Liver (tissue), 9 donors: ENCODE results near the gene ACACB. TPM values are rescaled to one million over a fixed set of nuclear protein-coding genes. Genes with fewer than 3 reads are reported as not detected.

ENCODE experiments used
- DNase-seq: peaks from one replicate; pipeline ENCODE4 v3.0.0-alpha.2; 2017; ENCODE audit warnings: low spot score
- H3K27ac ChIP-seq, 2 donors: one replicate each; pipeline ENCODE4 v1.7.0; 2013; ENCODE audit warnings: inconsistent platforms in 2 of 2, low read length in 2 of 2, control low read depth in 1 of 2, low read depth in 1 of 2, mild to moderate bottlenecking in 1 of 2
- H3K27me3 ChIP-seq, 4 donors: one replicate each; pipeline versions ENCODE4 v1.6.1 to v1.7.0; 2013; ENCODE audit warnings: low read length in 3 of 4, inconsistent platforms in 1 of 4, mild to moderate bottlenecking in 1 of 4, moderate library complexity in 1 of 4; ENCODE audit not compliant: control insufficient read depth in 4 of 4, insufficient read depth in 4 of 4
- H3K36me3 ChIP-seq, 4 donors: one replicate each; pipeline versions ENCODE4 v1.6.1 to v1.7.0; 2013; ENCODE audit warnings: low read length in 3 of 4, mild to moderate bottlenecking in 3 of 4, low read depth in 1 of 4, moderate library complexity in 1 of 4; ENCODE audit not compliant: control insufficient read depth in 4 of 4, insufficient read depth in 3 of 4
- H3K4me1 ChIP-seq, 4 donors: one replicate each; pipeline versions ENCODE4 v1.6.1 to v1.7.0; 2013; ENCODE audit warnings: low read length in 3 of 4, mild to moderate bottlenecking in 3 of 4, moderate library complexity in 1 of 4; ENCODE audit not compliant: control insufficient read depth in 4 of 4, insufficient read depth in 4 of 4
- H3K4me3 ChIP-seq, 3 donors: one replicate each; pipeline versions ENCODE4 v1.6.1 to v1.7.0; 2013; ENCODE audit warnings: low read length in 3 of 3, control low read depth in 1 of 3, low read depth in 1 of 3, mild to moderate bottlenecking in 1 of 3
- H3K9ac ChIP-seq, 2 donors: one replicate each; pipeline ENCODE4 v1.7.0; 2013; ENCODE audit warnings: low read length in 2 of 2, mild to moderate bottlenecking in 2 of 2, moderate library complexity in 2 of 2, control low read depth in 1 of 2, low read depth in 1 of 2
- H3K9me3 ChIP-seq, 4 donors: one replicate each; pipeline versions ENCODE4 v1.6.1 to v1.7.0; 2013; ENCODE audit warnings: low read length in 3 of 4; ENCODE audit not compliant: control insufficient read depth in 4 of 4
- FOXA1 ChIP-seq: IDR thresholded peaks from 2 replicates; pipeline ENCODE4 v1.6.1; 2016; ENCODE audit warnings: antibody characterized with exemption
- FOXA2 ChIP-seq: IDR thresholded peaks from 2 replicates; pipeline ENCODE4 v1.6.1; 2016; ENCODE audit warnings: antibody characterized with exemption
- GABPA ChIP-seq, 2 donors: IDR thresholded peaks in 1 of 2; conservative IDR thresholded peaks in 1 of 2; 2 replicates each; pipeline ENCODE4 v1.6.1; 2016; ENCODE audit warnings: antibody characterized with exemption in 2 of 2, mild to moderate bottlenecking in 1 of 2, moderate library complexity in 1 of 2
- HNF4A ChIP-seq, 2 donors: conservative IDR thresholded peaks; 2 replicates each; pipeline ENCODE4 v1.6.1; 2016; ENCODE audit warnings: antibody characterized with exemption in 2 of 2, mild to moderate bottlenecking in 2 of 2
- HNF4G ChIP-seq: IDR thresholded peaks from 2 replicates; pipeline ENCODE4 v1.6.1; 2016; ENCODE audit warnings: antibody characterized with exemption
- JUND ChIP-seq, 2 donors: IDR thresholded peaks; 2 replicates each; pipeline ENCODE4 v1.6.1; 2016; ENCODE audit warnings: antibody characterized with exemption in 2 of 2
- NR2F2 ChIP-seq: IDR thresholded peaks from 2 replicates; pipeline ENCODE4 v1.6.1; 2016; ENCODE audit warnings: antibody characterized with exemption
- RAD21 ChIP-seq, 2 donors: IDR thresholded peaks; 2 replicates each; pipeline ENCODE4 v1.6.1; 2016; ENCODE audit warnings: antibody characterized with exemption in 2 of 2, mild to moderate bottlenecking in 2 of 2
- RXRA ChIP-seq, 2 donors: IDR thresholded peaks; 2 replicates each; pipeline ENCODE4 v1.6.1; 2017 to 2018; ENCODE audit warnings: antibody characterized with exemption in 2 of 2, mild to moderate bottlenecking in 1 of 2
- SP1 ChIP-seq: IDR thresholded peaks from 2 replicates; pipeline ENCODE4 v1.6.1; 2018; ENCODE audit warnings: antibody characterized with exemption, mild to moderate bottlenecking
- TAF1 ChIP-seq: conservative IDR thresholded peaks from 2 replicates; pipeline ENCODE4 v1.6.1; 2016; ENCODE audit warnings: antibody characterized with exemption, mild to moderate bottlenecking
- YY1 ChIP-seq: IDR thresholded peaks from 2 replicates; pipeline ENCODE4 v1.6.1; 2016; ENCODE audit warnings: antibody characterized with exemption, mild to moderate bottlenecking
- WGBS: extraction: QIAGEN DNeasy Blood & Tissue Kit; methylation state at CpG from one replicate; pipeline ENCODE4 v1.1.7; 2013; 5-methylcytosine and 5-hydroxymethylcytosine counted together
- polyA plus RNA-seq, 2 donors: library from polyadenylated mRNA; stranded (reverse) in 1 of 2; unstranded in 1 of 2; fragments of 200-250 nt in 1 of 2; fragments of >200 nt in 1 of 2; fragmentation: Nextera tagmentation in 1 of 2; extraction: Ambion mirVana in 1 of 2; gene quantifications; one replicate each; pipeline versions ENCODE4 v1.2.1 to v1.2.3, GENCODE V29; 2013 to 2015
- total RNA-seq, 2 donors: library from RNA; depleted of rRNA; stranded (reverse); fragments of >200 nt; gene quantifications; one replicate each; pipeline ENCODE4 v1.2.3, GENCODE V29; 2014
- TF ChIP-seq, protein P1 (sequence below): fragments of 150-350 bp; IDR thresholded peaks from 2 replicates; pipeline ENCODE4 v1.5.1; 2017; ENCODE audit warnings: improper control_type of control experiment, low read depth, low read length; ENCODE audit not compliant: missing input control
- TF ChIP-seq, protein P2 (sequence below): IDR thresholded peaks from 2 replicates; pipeline ENCODE4 v1.6.1; 2016; ENCODE audit warnings: antibody characterized with exemption
- TF ChIP-seq, protein P3 (sequence below): IDR thresholded peaks from 2 replicates; pipeline ENCODE4 v1.6.1; 2016; ENCODE audit warnings: antibody characterized with exemption
- TF ChIP-seq, protein P4 (sequence below): IDR thresholded peaks from 2 replicates; pipeline ENCODE4 v1.6.1; 2016; ENCODE audit warnings: antibody characterized with exemption, mild to moderate bottlenecking
- TF ChIP-seq, protein P5 (sequence below): IDR thresholded peaks from 2 replicates; pipeline ENCODE4 v1.6.1; 2016; ENCODE audit warnings: antibody characterized with exemption
- donor health status: healthy.
- donor health status: healthy.
- donor health status: healthy.
- donor health status: healthy.
- donor health status: healthy.

ACACB gene
- total and polyA plus RNA-seq, 4 donors, result 12.9 to 288 (median 52.1) TPM

DNA sequence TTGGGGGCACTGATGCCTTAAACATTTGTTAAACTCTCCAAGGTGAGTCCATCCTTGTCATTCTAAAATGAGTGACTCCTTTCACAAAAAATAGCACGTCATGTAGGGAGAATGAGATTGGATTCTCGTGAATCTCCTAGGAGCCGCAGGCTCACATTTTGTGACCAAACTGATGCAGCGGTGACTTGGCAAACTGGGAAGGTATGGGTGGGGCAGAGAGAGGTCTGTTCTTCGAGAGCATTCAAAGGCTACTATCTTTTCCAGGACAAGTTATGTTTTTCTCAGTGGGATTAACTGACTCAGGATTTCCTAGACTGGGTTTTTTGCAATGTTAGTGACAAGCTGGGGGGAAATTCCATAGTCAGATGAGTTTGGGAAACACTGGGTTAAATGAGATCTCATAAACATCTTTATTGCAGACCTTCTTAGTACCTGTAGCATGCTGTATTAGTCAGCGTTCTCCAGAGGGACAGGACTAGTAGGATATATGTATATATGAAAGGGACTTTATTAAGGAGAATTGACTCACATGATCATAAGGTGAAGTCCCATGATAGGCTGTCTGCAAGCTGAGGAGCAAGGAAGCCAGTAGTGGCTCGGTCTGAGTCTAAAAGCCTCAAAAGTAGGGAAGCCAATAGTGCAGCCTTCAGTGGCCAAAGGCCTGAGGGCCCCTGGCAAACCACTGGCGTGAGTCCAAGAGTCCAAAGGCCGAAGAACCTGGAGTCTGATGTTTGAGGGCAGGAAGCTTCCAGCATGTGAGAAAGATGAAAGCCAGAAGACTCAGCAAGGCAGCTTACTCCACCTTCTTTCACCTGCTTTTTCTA lies 131.7 kb downstream of the ACACB start (continued):
- TF ChIP-seq, protein P1, sequence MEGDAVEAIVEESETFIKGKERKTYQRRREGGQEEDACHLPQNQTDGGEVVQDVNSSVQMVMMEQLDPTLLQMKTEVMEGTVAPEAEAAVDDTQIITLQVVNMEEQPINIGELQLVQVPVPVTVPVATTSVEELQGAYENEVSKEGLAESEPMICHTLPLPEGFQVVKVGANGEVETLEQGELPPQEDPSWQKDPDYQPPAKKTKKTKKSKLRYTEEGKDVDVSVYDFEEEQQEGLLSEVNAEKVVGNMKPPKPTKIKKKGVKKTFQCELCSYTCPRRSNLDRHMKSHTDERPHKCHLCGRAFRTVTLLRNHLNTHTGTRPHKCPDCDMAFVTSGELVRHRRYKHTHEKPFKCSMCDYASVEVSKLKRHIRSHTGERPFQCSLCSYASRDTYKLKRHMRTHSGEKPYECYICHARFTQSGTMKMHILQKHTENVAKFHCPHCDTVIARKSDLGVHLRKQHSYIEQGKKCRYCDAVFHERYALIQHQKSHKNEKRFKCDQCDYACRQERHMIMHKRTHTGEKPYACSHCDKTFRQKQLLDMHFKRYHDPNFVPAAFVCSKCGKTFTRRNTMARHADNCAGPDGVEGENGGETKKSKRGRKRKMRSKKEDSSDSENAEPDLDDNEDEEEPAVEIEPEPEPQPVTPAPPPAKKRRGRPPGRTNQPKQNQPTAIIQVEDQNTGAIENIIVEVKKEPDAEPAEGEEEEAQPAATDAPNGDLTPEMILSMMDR, result no peak
- no peak for TF ChIP-seq JUND (IDR thresholded peaks at IDR 0.05)
- TF ChIP-seq SP1, result peak; percentile 69
- no peak for TF ChIP-seq NR2F2
- no peak for TF ChIP-seq GABPA (IDR thresholded peaks at IDR 0.05 in 1 of 2, conservative IDR thresholded peaks at IDR 0.05 in 1 of 2)
- TF ChIP-seq FOXA2, result no peak
- TF ChIP-seq YY1, result peak; percentile 69
- no peak for TF ChIP-seq FOXA1
- TF ChIP-seq, protein P2, sequence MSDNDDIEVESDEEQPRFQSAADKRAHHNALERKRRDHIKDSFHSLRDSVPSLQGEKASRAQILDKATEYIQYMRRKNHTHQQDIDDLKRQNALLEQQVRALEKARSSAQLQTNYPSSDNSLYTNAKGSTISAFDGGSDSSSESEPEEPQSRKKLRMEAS, result no peak
- TF ChIP-seq TAF1, result no peak
- peak; percentile 42 to 45 for TF ChIP-seq RAD21 (IDR thresholded peaks at IDR 0.05)

DNA sequence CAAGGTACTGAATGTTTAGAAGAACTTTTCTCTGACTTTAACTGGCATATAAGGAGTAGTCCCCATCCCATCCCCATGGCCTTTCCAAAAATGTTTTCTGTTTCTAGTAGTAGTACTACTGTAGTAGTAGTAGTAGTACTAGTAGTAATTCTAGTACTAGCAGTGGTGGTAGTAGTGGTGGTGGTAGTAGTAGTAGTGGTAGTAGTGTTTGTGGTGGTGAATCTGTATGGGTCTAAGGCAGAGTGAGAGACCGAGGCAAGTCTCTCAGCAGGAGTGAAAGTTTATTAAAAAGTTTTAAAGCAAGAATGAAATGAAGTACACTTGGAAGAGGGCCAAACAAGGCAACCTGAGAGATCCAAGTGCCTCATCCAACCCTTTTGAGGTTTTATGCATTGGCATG lies 134.1 kb downstream of the ACACB start:
- Histone ChIP-seq H3K9ac (no peak overlapping the region), H3K27ac (no peak overlapping the region), H3K4me3 (no peak overlapping the region), H3K9me3 (peaks cover 0 to 5% (median 0%) of the 10 kb centered on the region in 4 donors), H3K36me3 (peaks cover 9 to 72% (median 59%) of the 10 kb centered on the region in 4 donors), H3K4me1 (peaks cover 0 to 30% (median 14%) of the 10 kb centered on the region in 4 donors), H3K27me3 (no peaks in the 10 kb centered on the region)
- no peak for DNase-seq
- TF ChIP-seq RXRA (IDR thresholded peaks at IDR 0.05), result no peak
- TF ChIP-seq RAD21 (IDR thresholded peaks at IDR 0.05), result no peak
- no peak for TF ChIP-seq HNF4G
- TF ChIP-seq, protein P3, sequence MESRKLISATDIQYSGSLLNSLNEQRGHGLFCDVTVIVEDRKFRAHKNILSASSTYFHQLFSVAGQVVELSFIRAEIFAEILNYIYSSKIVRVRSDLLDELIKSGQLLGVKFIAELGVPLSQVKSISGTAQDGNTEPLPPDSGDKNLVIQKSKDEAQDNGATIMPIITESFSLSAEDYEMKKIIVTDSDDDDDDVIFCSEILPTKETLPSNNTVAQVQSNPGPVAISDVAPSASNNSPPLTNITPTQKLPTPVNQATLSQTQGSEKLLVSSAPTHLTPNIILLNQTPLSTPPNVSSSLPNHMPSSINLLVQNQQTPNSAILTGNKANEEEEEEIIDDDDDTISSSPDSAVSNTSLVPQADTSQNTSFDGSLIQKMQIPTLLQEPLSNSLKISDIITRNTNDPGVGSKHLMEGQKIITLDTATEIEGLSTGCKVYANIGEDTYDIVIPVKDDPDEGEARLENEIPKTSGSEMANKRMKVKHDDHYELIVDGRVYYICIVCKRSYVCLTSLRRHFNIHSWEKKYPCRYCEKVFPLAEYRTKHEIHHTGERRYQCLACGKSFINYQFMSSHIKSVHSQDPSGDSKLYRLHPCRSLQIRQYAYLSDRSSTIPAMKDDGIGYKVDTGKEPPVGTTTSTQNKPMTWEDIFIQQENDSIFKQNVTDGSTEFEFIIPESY, result no peak
- TF ChIP-seq NR2F2, result no peak
- TF ChIP-seq, protein P2, result no peak
- no peak for TF ChIP-seq FOXA2
- no peak for TF ChIP-seq FOXA1
- TF ChIP-seq, protein P1, result no peak
- TF ChIP-seq, protein P4, sequence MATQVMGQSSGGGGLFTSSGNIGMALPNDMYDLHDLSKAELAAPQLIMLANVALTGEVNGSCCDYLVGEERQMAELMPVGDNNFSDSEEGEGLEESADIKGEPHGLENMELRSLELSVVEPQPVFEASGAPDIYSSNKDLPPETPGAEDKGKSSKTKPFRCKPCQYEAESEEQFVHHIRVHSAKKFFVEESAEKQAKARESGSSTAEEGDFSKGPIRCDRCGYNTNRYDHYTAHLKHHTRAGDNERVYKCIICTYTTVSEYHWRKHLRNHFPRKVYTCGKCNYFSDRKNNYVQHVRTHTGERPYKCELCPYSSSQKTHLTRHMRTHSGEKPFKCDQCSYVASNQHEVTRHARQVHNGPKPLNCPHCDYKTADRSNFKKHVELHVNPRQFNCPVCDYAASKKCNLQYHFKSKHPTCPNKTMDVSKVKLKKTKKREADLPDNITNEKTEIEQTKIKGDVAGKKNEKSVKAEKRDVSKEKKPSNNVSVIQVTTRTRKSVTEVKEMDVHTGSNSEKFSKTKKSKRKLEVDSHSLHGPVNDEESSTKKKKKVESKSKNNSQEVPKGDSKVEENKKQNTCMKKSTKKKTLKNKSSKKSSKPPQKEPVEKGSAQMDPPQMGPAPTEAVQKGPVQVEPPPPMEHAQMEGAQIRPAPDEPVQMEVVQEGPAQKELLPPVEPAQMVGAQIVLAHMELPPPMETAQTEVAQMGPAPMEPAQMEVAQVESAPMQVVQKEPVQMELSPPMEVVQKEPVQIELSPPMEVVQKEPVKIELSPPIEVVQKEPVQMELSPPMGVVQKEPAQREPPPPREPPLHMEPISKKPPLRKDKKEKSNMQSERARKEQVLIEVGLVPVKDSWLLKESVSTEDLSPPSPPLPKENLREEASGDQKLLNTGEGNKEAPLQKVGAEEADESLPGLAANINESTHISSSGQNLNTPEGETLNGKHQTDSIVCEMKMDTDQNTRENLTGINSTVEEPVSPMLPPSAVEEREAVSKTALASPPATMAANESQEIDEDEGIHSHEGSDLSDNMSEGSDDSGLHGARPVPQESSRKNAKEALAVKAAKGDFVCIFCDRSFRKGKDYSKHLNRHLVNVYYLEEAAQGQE, result no peak
- no peak for TF ChIP-seq HNF4A (conservative IDR thresholded peaks at IDR 0.05)
- TF ChIP-seq TAF1, result no peak
- TF ChIP-seq, protein P5, sequence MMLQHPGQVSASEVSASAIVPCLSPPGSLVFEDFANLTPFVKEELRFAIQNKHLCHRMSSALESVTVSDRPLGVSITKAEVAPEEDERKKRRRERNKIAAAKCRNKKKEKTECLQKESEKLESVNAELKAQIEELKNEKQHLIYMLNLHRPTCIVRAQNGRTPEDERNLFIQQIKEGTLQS, result no peak
- no peak for TF ChIP-seq YY1
- no peak for TF ChIP-seq GABPA (IDR thresholded peaks at IDR 0.05 in 1 of 2, conservative IDR thresholded peaks at IDR 0.05 in 1 of 2)
- TF ChIP-seq SP1, result no peak
- 96% methylated on average over 1 of the region's 1 CpG for WGBS
